ENCODE data around the gene SIAH1. TPM values are rescaled to one million over a fixed set of nuclear protein-coding genes. Genes with fewer than 3 reads are reported as not detected.

SIAH1 gene
- total RNA-seq, 4 donors from 2014 or later = 15.1 to 45.9 (median 27.8) TPM

DNA sequence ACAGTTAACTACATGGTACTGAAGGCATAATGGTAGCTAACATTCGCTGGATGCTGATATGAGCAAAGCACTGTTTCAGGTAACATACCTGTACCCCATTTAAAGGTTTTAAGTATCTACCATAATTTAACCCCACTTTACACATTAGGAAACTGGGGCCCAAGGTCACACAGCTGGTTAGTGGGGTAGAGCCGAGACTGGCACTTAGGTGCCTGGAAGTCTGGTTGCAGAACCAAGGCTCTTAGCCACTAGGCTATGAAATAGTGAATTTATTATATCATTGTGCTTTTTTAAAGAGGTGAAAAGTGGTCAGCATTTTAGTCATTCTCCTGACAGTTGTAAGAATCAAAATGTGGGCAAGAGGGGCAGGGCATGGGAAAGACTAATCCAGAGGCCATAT lies 25.2 kb downstream of the SIAH1 start:
- no peaks in the 10 kb centered on the region for H3K9me3 ChIP-seq
- intact Hi-C loops (cut with DNase I; ENCODE audit: low total_unique reads) = no loop called here
- no peaks in the 10 kb centered on the region for H3K27me3 ChIP-seq
- peaks cover 3 to 17% (median 6%) of the 10 kb centered on the region in 4 donors for H3K4me1 ChIP-seq
- H3K27ac ChIP-seq = no peak overlapping the region
- in situ Hi-C loops (cut with MboI; ENCODE audit: low pct_ligation_motif_present in 1 of 4, low pct_unique_long_range_greater_than_20kb in 1 of 4, low sequenced_read_pairs in 3 of 4) = loop anchor here in 3 of 4 donors (10.0 to 25.0 kb wide), 4 partner anchors 152 to 265 kb away; no protein-coding TSS in a partner anchor
- TF ChIP-seq, protein P1, sequence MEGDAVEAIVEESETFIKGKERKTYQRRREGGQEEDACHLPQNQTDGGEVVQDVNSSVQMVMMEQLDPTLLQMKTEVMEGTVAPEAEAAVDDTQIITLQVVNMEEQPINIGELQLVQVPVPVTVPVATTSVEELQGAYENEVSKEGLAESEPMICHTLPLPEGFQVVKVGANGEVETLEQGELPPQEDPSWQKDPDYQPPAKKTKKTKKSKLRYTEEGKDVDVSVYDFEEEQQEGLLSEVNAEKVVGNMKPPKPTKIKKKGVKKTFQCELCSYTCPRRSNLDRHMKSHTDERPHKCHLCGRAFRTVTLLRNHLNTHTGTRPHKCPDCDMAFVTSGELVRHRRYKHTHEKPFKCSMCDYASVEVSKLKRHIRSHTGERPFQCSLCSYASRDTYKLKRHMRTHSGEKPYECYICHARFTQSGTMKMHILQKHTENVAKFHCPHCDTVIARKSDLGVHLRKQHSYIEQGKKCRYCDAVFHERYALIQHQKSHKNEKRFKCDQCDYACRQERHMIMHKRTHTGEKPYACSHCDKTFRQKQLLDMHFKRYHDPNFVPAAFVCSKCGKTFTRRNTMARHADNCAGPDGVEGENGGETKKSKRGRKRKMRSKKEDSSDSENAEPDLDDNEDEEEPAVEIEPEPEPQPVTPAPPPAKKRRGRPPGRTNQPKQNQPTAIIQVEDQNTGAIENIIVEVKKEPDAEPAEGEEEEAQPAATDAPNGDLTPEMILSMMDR (IDR thresholded peaks at IDR 0.05) = no peak
- TF ChIP-seq POLR2AphosphoS5 (IDR thresholded peaks at IDR 0.05) = no peak
- no peak for TF ChIP-seq EP300 (IDR thresholded peaks at IDR 0.05; ENCODE audit: low read depth)
- TF ChIP-seq POLR2A (IDR thresholded peaks at IDR 0.05) = no peak
- peaks cover 0 to 4% (median 0%) of the 10 kb centered on the region in 4 donors for H3K36me3 ChIP-seq
- WGBS, 2 donors (ENCODE audit: low coverage in 1 of 2) = 96 to 100% methylated on average over 1 to 2 of the region's 2 CpGs
- H3K4me3 ChIP-seq = no peak overlapping the region
- no peak for DNase-seq

DNA sequence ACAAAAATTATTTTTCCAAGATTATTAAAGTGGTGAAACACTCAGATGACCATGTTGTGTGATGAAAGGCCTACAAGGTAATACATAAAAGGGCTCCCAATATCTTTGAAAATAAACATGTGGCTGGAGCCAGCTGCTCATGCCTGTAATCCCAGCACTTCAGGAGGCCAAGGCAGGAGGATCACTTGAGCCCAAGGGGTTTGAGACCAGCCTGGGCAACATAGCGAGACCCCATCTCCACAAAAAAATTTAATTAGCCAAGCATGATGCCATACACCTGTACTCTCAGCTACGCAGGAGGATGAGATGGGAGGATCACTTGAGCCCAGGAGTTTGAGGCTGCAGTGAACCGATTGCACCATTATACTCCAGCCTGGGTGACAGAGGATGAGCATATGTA lies 26.8 kb downstream of the SIAH1 start:
- peaks cover 0 to 4% (median 0%) of the 10 kb centered on the region in 4 donors for H3K4me1 ChIP-seq
- in situ Hi-C loops (cut with MboI; ENCODE audit: low pct_ligation_motif_present in 1 of 4, low pct_unique_long_range_greater_than_20kb in 1 of 4, low sequenced_read_pairs in 3 of 4) (loop anchor here in 3 of 4 donors (10.0 to 25.0 kb wide), 4 partner anchors 154 to 266 kb away; no protein-coding TSS in a partner anchor), intact Hi-C loops (cut with DNase I; ENCODE audit: low total_unique reads) (no loop called here)
- H3K27ac ChIP-seq = no peak overlapping the region
- 99% methylated on average over 3 of the region's 3 CpGs; no CpG with 5 or more reads in 1 of the 2 donors for WGBS, 2 donors (ENCODE audit: low coverage in 1 of 2)
- no peak for DNase-seq
- peaks cover 0 to 4% (median 0%) of the 10 kb centered on the region in 4 donors for H3K36me3 ChIP-seq
- no peaks in the 10 kb centered on the region for H3K9me3 ChIP-seq
- H3K27me3 ChIP-seq = no peaks in the 10 kb centered on the region
- H3K4me3 ChIP-seq = no peak overlapping the region
- TF ChIP-seq EP300 (IDR thresholded peaks at IDR 0.05; ENCODE audit: low read depth) = no peak
- TF ChIP-seq, protein P1 (IDR thresholded peaks at IDR 0.05) = no peak
- TF ChIP-seq POLR2A (IDR thresholded peaks at IDR 0.05) = no peak
- TF ChIP-seq POLR2AphosphoS5 (IDR thresholded peaks at IDR 0.05) = no peak

DNA sequence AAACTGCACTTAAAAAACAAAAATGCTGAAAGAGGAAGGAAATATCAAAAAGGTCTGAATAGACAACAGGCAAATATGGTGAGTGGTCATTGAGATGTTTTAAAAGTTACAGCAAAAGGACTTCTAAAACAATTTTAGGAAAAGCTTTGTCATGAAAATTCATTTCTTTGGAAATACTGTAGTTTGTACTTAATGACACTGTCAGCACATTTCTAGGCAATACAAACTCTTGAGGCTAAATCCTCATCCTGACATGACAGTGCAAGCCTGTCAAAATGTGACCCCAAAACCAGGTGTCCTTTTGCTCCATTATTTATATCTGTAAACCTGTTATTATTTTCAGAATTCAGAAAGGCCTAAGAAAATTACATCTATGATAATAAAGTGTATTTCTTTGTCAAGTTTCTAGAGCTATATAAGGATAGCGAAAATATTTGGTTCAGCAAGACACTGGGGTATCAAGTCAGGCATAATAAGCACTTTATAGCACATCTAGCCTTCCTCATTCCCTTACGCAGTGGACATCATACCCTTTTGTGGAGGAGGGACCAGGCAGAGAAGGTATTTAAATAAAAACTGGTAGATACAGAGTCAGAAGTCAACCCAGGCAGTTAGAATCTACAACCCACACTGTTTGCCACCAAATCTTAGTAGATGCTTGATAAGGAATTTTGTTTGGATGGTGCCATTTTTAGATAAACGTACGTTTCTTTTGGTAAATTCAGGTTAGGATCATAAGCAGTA lies 28.4 kb downstream of the SIAH1 start:
- 89 to 92% methylated on average over 2 to 4 of the region's 4 CpGs for whole genome bisulfite sequencing, 2 donors (ENCODE audit: low coverage in 1 of 2)
- no peaks in the 10 kb centered on the region for H3K9me3 ChIP-seq
- intact Hi-C loops (cut with DNase I; ENCODE audit: low total_unique reads) = no loop called here
- H3K27ac ChIP-seq = no peak overlapping the region
- no peak for DNase-seq
- no peak overlapping the region for H3K4me3 ChIP-seq
- TF ChIP-seq, protein P1 (IDR thresholded peaks at IDR 0.05) = no peak
- TF ChIP-seq EP300 (IDR thresholded peaks at IDR 0.05; ENCODE audit: low read depth) (no peak), POLR2AphosphoS5 (IDR thresholded peaks at IDR 0.05) (no peak), POLR2A (IDR thresholded peaks at IDR 0.05) (no peak)
- H3K4me1 ChIP-seq = no peaks in the 10 kb centered on the region
- in situ Hi-C loops (cut with MboI; ENCODE audit: low pct_ligation_motif_present in 1 of 4, low pct_unique_long_range_greater_than_20kb in 1 of 4, low sequenced_read_pairs in 3 of 4) = loop anchor here in 3 of 4 donors (10.0 to 25.0 kb wide), 4 partner anchors 155 to 268 kb away; no protein-coding TSS in a partner anchor
- H3K27me3 ChIP-seq = no peaks in the 10 kb centered on the region
- H3K36me3 ChIP-seq = peaks cover 0 to 15% (median 5%) of the 10 kb centered on the region in 4 donors

All from transverse colon (tissue), 4 donors.